ENCODE measurements around the gene NMT2. TPM values are rescaled to one million over a fixed set of nuclear protein-coding genes. Genes with fewer than 3 reads are reported as not detected.
A peak's percentile ranks its signal among the peaks of the same experiment; 100 is the strongest.

The NMT2 gene
- total RNA-seq (2014; rRNA removed) (11.0 and 14.4 TPM in 2 replicates), Bru-seq, nascent RNA (percentile 71 among the genes with signal in this experiment), BruChase-seq, experiment 1, labeled RNA remaining after a 6-hour chase (percentile 64 among the genes with signal in this experiment), BruChase-seq, experiment 2, labeled RNA remaining after a 2-hour chase (percentile 65 among the genes with signal in this experiment)
- long read RNA-seq, transcript NMT2-202 (12 exons, 2,907 nt) = major isoform, 9 of 32 reads
- long read RNA-seq, partial matches to known transcripts = 7 of 32 reads
- long read RNA-seq, other reads (novel, unspliced or antisense) = 16 of 32 reads

DNA sequence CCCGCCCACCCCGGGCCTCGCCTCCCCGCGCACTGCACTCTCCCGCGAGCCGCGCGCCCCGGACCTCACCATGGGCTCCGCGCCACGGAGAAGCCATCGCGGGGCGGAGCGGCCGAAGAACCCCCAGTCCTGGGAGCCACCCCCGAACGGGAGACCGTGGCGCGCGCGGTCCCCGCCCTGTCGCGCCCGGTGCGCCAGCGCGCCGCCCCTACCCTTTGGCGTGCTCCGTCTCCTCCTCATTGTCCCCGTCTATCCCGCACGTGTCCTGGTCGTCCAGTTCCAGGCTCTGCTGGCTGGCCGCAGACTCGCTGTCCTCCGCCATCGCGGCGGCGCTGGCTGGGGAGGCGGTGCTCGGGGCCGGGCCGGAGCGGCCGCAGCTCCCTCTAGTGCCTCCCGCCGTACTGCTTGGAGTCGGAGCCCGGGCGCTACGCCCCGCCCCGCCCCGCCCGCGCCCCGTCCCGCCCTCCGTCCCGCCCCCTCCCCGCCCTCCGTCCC is at the start of gene NMT2:
TSS of gene NMT2 (minus strand) at position 403 of the 495 bp plus-strand sequence. CDS start at position 322, 81 bp downstream.
- DNase-seq (peak; percentile 65), ATAC-seq (peak; percentile 88)
- ChIA-PET CTCF (no interaction called here), POLR2A (ENCODE audit: unreplicated experiment) (no interaction called here)
- Histone ChIP-seq H3K4me2 (ENCODE audit: low read length) (peak within 1 kb of the TSS; percentile 87), H2AFZ (ENCODE audit: low read length) (peak within 1 kb of the TSS; percentile 59; the same call in 1 of the 2 replicates), H3F3A (ENCODE audit: low read length, unreplicated experiment) (no peaks in the 10 kb centered on the region), H3K4me3 (ENCODE audit: low read length) (peak within 1 kb of the TSS; percentile 73), H3K9ac (ENCODE audit: low read length) (peak within 1 kb of the TSS; percentile 65), H3K36me3 (ENCODE audit: low read depth, low read length) (no peaks in the 10 kb centered on the region), H3K9me3 (ENCODE audit: low read length) (no peaks in the 10 kb centered on the region), H4K20me1 (ENCODE audit: low read length) (peaks cover 4% of the 10 kb centered on the region; the same call in 1 of the 2 replicates), H3K79me2 (ENCODE audit: low read length) (peaks cover 40% of the 10 kb centered on the region), H3K27me3 (ENCODE audit: low read length) (no peaks in the 10 kb centered on the region), H3K9me2 (replicated peaks; ENCODE audit: low read length) (no peaks in the 10 kb centered on the region), H3K4me1 (ENCODE audit: insufficient read depth, low read length) (peaks cover 13% of the 10 kb centered on the region; the same call in 1 of the 2 replicates), H3K27ac (ENCODE audit: low read length) (no peak within 1 kb of the TSS)
- BruUV-seq (replicated peaks) = no TSS peak
- TF ChIP-seq EZH2phosphoT487 (IDR thresholded peaks at IDR 0.05; ENCODE audit: borderline replicate concordance, low read length) (no peak), CTCF (conservative IDR thresholded peaks at IDR 0.05; ENCODE audit: low read depth, low read length) (no peak), EZH2 (IDR thresholded peaks at IDR 0.05; ENCODE audit: low read length, unreplicated experiment) (no peak)
- intact Hi-C loops (cut with micrococcal nuclease) = loop anchor here (5.0 kb wide), 2 partner anchors 34 to 46 kb away; no protein-coding TSS in a partner anchor

- Histone ChIP-seq H3K9me2 (replicated peaks; ENCODE audit: low read length) (no peaks in the 10 kb centered on the region), H3K27ac (ENCODE audit: low read length) (no peak overlapping the region), H3K4me2 (ENCODE audit: low read length) (no peak overlapping the region), H3K4me1 (ENCODE audit: insufficient read depth, low read length) (peaks cover 4% of the 10 kb centered on the region; the same call in 1 of the 2 replicates), H3K9ac (ENCODE audit: low read length) (no peak overlapping the region), H3K79me2 (ENCODE audit: low read length) (no peaks in the 10 kb centered on the region), H3K27me3 (ENCODE audit: low read length) (no peaks in the 10 kb centered on the region), H3K9me3 (ENCODE audit: low read length) (no peaks in the 10 kb centered on the region), H3K36me3 (ENCODE audit: low read depth, low read length) (no peaks in the 10 kb centered on the region), H3F3A (ENCODE audit: low read length, unreplicated experiment) (no peaks in the 10 kb centered on the region), H3K4me3 (ENCODE audit: low read length) (no peak overlapping the region), H4K20me1 (ENCODE audit: low read length) (no peaks in the 10 kb centered on the region), H2AFZ (ENCODE audit: low read length) (no peak overlapping the region)
- POLR2A ChIA-PET (ENCODE audit: unreplicated experiment) = no interaction called here
- TF ChIP-seq CTCF (conservative IDR thresholded peaks at IDR 0.05; ENCODE audit: low read depth, low read length) (no peak), EZH2phosphoT487 (IDR thresholded peaks at IDR 0.05; ENCODE audit: borderline replicate concordance, low read length) (no peak), EZH2 (IDR thresholded peaks at IDR 0.05; ENCODE audit: low read length, unreplicated experiment) (no peak)
- BruUV-seq (replicated peaks) = no TSS peak
- CTCF ChIA-PET = no interaction called here
- DNase-seq (no peak), ATAC-seq (no peak)
- intact Hi-C loops (cut with micrococcal nuclease) = no loop called here
Measured at GRCh38 chr10:15216700-15217099, 48.2 kb upstream of the NMT2 start.

GRCh38 chr10:15214237-15214636 is 45.7 kb upstream of the NMT2 start:
- BruUV-seq (replicated peaks) = no TSS peak

More at GRCh38 chr10:15214237-15214636, 45.7 kb upstream of the NMT2 start:
- H3K9me2 ChIP-seq (replicated peaks; ENCODE audit: low read length) = no peaks in the 10 kb centered on the region
- no peaks in the 10 kb centered on the region for H3F3A ChIP-seq (ENCODE audit: low read length, unreplicated experiment)
- H3K27me3 ChIP-seq (ENCODE audit: low read length) = no peaks in the 10 kb centered on the region
- no peak overlapping the region for H3K9ac ChIP-seq (ENCODE audit: low read length)
- H3K79me2 ChIP-seq (ENCODE audit: low read length) = no peaks in the 10 kb centered on the region
- H3K27ac ChIP-seq (ENCODE audit: low read length) = no peak overlapping the region
- ChIA-PET CTCF (no interaction called here), POLR2A (ENCODE audit: unreplicated experiment) (interaction anchor here (0.7 kb wide), 1 partner anchor 24 kb away, joined by 5 read pairs; no protein-coding TSS in a partner anchor)
- no peak overlapping the region for H3K4me3 ChIP-seq (ENCODE audit: low read length)
- intact Hi-C loops (cut with micrococcal nuclease) = no loop called here
- TF ChIP-seq EZH2phosphoT487 (IDR thresholded peaks at IDR 0.05; ENCODE audit: borderline replicate concordance, low read length) (no peak), CTCF (conservative IDR thresholded peaks at IDR 0.05; ENCODE audit: low read depth, low read length) (no peak), EZH2 (IDR thresholded peaks at IDR 0.05; ENCODE audit: low read length, unreplicated experiment) (no peak)
- DNase-seq (no peak), ATAC-seq (no peak)
- H3K36me3 ChIP-seq (ENCODE audit: low read depth, low read length) = no peaks in the 10 kb centered on the region
- H2AFZ ChIP-seq (ENCODE audit: low read length) = no peak overlapping the region
- H3K4me2 ChIP-seq (ENCODE audit: low read length) = no peak overlapping the region
- H3K4me1 ChIP-seq (ENCODE audit: insufficient read depth, low read length) = peaks cover 13% of the 10 kb centered on the region
- no peaks in the 10 kb centered on the region for H3K9me3 ChIP-seq (ENCODE audit: low read length)
- no peaks in the 10 kb centered on the region for H4K20me1 ChIP-seq (ENCODE audit: low read length)

Data from PC-3 (cell line).